H9 (cell line): ENCODE results near the gene ZNF608. TPM values are rescaled to one million over a fixed set of nuclear protein-coding genes. Genes with fewer than 3 reads are reported as not detected.

Experiments
- DNase-seq: peaks from one replicate; pipeline ENCODE4 v3.0.0-alpha.2; 2017
- H2AFZ ChIP-seq: one replicate; pipeline ENCODE4 v1.6.1; 2013; ENCODE audit warnings: mild to moderate bottlenecking, low read length, control low read depth, moderate library complexity
- H2AK5ac ChIP-seq: 2 replicates; pipeline ENCODE4 v1.6.1; 2013; ENCODE audit warnings: low read length, control low read depth, mixed read lengths; ENCODE audit not compliant: insufficient read length
- H2BK120ac ChIP-seq: one replicate; pipeline ENCODE4 v1.6.1; 2013; ENCODE audit warnings: low read depth, mild to moderate bottlenecking, low read length, control low read depth, inconsistent platforms; ENCODE audit not compliant: poor library complexity, severe bottlenecking
- H2BK12ac ChIP-seq: 2 replicates; pipeline ENCODE4 v1.6.1; 2013; ENCODE audit warnings: low read length, control low read depth, mixed read lengths, low read depth; ENCODE audit not compliant: insufficient read length
- H2BK15ac ChIP-seq: 2 replicates; pipeline ENCODE4 v1.6.1; 2013; ENCODE audit warnings: low read depth, low read length, control low read depth
- H2BK20ac ChIP-seq: one replicate; pipeline ENCODE4 v1.6.1; 2013; ENCODE audit warnings: low read depth, mild to moderate bottlenecking, low read length, control low read depth, inconsistent platforms; ENCODE audit not compliant: poor library complexity, severe bottlenecking
- H2BK5ac ChIP-seq: 2 replicates; pipeline ENCODE4 v1.6.1; 2013; ENCODE audit warnings: low read length, control low read depth, mixed read lengths; ENCODE audit not compliant: insufficient read length
- H3K14ac ChIP-seq: 2 replicates; pipeline ENCODE4 v1.6.1; 2013; ENCODE audit warnings: low read length, control low read depth; ENCODE audit not compliant: insufficient read depth
- H3K18ac ChIP-seq: 2 replicates; pipeline ENCODE4 v1.6.1; 2013; ENCODE audit warnings: low read depth, mild to moderate bottlenecking, mixed read lengths, low read length, control low read depth; ENCODE audit not compliant: insufficient read length
- H3K23ac ChIP-seq: 2 replicates; pipeline ENCODE4 v1.6.1; 2013; ENCODE audit warnings: low read length, control low read depth, mixed read lengths, low read depth; ENCODE audit not compliant: insufficient read length
- H3K23me2 ChIP-seq: 2 replicates; pipeline ENCODE4 v1.6.1; 2013; ENCODE audit warnings: low read depth, mild to moderate bottlenecking, mixed read lengths, low read length, control low read depth; ENCODE audit not compliant: insufficient read length, poor library complexity, severe bottlenecking
- H3K27ac ChIP-seq: 2 replicates; pipeline ENCODE4 v1.5.1; 2013; ENCODE audit warnings: low read length, control low read depth, mixed read lengths, low read depth; ENCODE audit not compliant: insufficient read length
- H3K27me3 ChIP-seq: 2 replicates; pipeline ENCODE4 v1.6.1; 2013; ENCODE audit warnings: low read length, control low read depth, inconsistent platforms; ENCODE audit not compliant: insufficient read depth
- H3K4ac ChIP-seq: 2 replicates; pipeline ENCODE4 v1.6.1; 2013; ENCODE audit warnings: low read depth, mild to moderate bottlenecking, control low read depth, inconsistent platforms, low read length, moderate library complexity
- H3K4me1 ChIP-seq: 2 replicates; pipeline ENCODE4 v1.6.1; 2013; ENCODE audit warnings: low read length, control low read depth, inconsistent platforms; ENCODE audit not compliant: insufficient read depth
- H3K4me2 ChIP-seq: 2 replicates; pipeline ENCODE4 v1.6.1; 2013; ENCODE audit warnings: low read length, control low read depth, mixed read lengths; ENCODE audit not compliant: insufficient read length, insufficient read depth
- H3K56ac ChIP-seq: 2 replicates; pipeline ENCODE4 v1.6.1; 2013; ENCODE audit warnings: low read depth, mild to moderate bottlenecking, mixed read lengths, low read length, control low read depth; ENCODE audit not compliant: insufficient read length
- H3K79me1 ChIP-seq: 2 replicates; pipeline ENCODE4 v1.6.1; 2013; ENCODE audit warnings: low read depth, mild to moderate bottlenecking, moderate library complexity, low read length, control low read depth, inconsistent platforms; ENCODE audit not compliant: insufficient read depth, poor library complexity, severe bottlenecking
- H3K79me2 ChIP-seq: 2 replicates; pipeline ENCODE4 v1.6.1; 2013; ENCODE audit warnings: low read length, control low read depth, inconsistent platforms; ENCODE audit not compliant: insufficient read depth
- H3K9ac ChIP-seq: 2 replicates; pipeline ENCODE4 v1.6.1; 2013; ENCODE audit warnings: low read length, control low read depth, mixed read lengths; ENCODE audit not compliant: insufficient read length; ENCODE audit errors: extremely low read depth
- H3K9me3 ChIP-seq: one replicate; pipeline ENCODE4 v1.6.1; 2013; ENCODE audit warnings: low read depth, low read length, inconsistent platforms; ENCODE audit not compliant: control insufficient read depth
- H3T11ph ChIP-seq: one replicate; pipeline ENCODE4 v1.6.1; 2013; ENCODE audit warnings: mild to moderate bottlenecking, low read length, control low read depth, inconsistent platforms
- H4K20me1 ChIP-seq: one replicate; pipeline ENCODE4 v1.6.1; 2013; ENCODE audit not compliant: control insufficient read depth, insufficient read length, insufficient read depth
- H4K5ac ChIP-seq: 2 replicates; pipeline ENCODE4 v1.6.1; 2013; ENCODE audit warnings: low read depth, mild to moderate bottlenecking, mixed read lengths, low read length, control low read depth; ENCODE audit not compliant: insufficient read length
- H4K8ac ChIP-seq: replicated peaks from 2 replicates; pipeline ENCODE4 v1.6.1; 2013; ENCODE audit warnings: low read length, control low read depth, mixed read lengths, low read depth; ENCODE audit not compliant: insufficient read length
- H4K91ac ChIP-seq: 2 replicates; pipeline ENCODE4 v1.6.1; 2013; ENCODE audit warnings: low read depth, mild to moderate bottlenecking, moderate library complexity, mixed read lengths, low read length, control low read depth; ENCODE audit not compliant: insufficient read length
- H3K27ac Mint-ChIP-seq, 3 experiments: 2 replicates in 2 of 3; 3 replicates in 1 of 3; pipeline ENCODE4 v1.8.0; 2020 to 2021; ENCODE audit warnings: mixed read lengths in 3 of 3, mild to moderate bottlenecking in 1 of 3, moderate library complexity in 1 of 3
- H3K27me3 Mint-ChIP-seq: 2 replicates; pipeline ENCODE4 v1.8.0; 2021; ENCODE audit warnings: low read depth, mild to moderate bottlenecking, moderate library complexity, mixed read lengths
- H3K36me3 Mint-ChIP-seq, 3 experiments: 2 replicates in 2 of 3; 3 replicates in 1 of 3; pipeline ENCODE4 v1.8.0; 2020 to 2021; ENCODE audit warnings: low read depth in 3 of 3, mixed read lengths in 3 of 3; ENCODE audit not compliant: insufficient read depth in 1 of 3
- H3K4me1 Mint-ChIP-seq, 2 experiments: 2 replicates each; pipeline ENCODE4 v1.8.0; 2020; ENCODE audit warnings: mixed read lengths in 2 of 2
- H3K4me3 Mint-ChIP-seq, 2 experiments: 2 replicates in 1 of 2; 3 replicates in 1 of 2; pipeline ENCODE4 v1.8.0; 2020 to 2021; ENCODE audit warnings: mild to moderate bottlenecking in 2 of 2, mixed read lengths in 2 of 2, moderate library complexity in 1 of 2
- H3K9me3 Mint-ChIP-seq, 2 experiments: 2 replicates in 1 of 2; 3 replicates in 1 of 2; pipeline ENCODE4 v1.8.0; 2020; ENCODE audit warnings: mild to moderate bottlenecking in 2 of 2, mixed read lengths in 2 of 2, moderate library complexity in 1 of 2
- WGBS: extraction: QIAGEN DNeasy Blood & Tissue Kit; methylation state at CpG from one replicate; pipeline ENCODE4 v1.1.7; 2013; ENCODE audit warnings: missing lambda C conversion rate, low lambda C conversion rate, mixed read lengths; ENCODE audit not compliant: insufficient read length; ENCODE audit errors: extremely low coverage; 5-methylcytosine and 5-hydroxymethylcytosine counted together
- total RNA-seq: library from RNA; stranded (reverse); gene quantifications from 2 replicates; pipeline ENCODE4 v1.2.1, GENCODE V29; 2021
- TF ChIP-seq, protein P1 (sequence below): fragments of 200-600 bp; sonication (generic); conservative IDR thresholded peaks from 3 replicates; pipeline ENCODE4 v1.8.0; 2021; ENCODE audit warnings: antibody characterized with exemption, mild to moderate bottlenecking

ZNF608 gene
- total RNA-seq, 1 experiment from 2014 or later = 67.0 TPM

DNA sequence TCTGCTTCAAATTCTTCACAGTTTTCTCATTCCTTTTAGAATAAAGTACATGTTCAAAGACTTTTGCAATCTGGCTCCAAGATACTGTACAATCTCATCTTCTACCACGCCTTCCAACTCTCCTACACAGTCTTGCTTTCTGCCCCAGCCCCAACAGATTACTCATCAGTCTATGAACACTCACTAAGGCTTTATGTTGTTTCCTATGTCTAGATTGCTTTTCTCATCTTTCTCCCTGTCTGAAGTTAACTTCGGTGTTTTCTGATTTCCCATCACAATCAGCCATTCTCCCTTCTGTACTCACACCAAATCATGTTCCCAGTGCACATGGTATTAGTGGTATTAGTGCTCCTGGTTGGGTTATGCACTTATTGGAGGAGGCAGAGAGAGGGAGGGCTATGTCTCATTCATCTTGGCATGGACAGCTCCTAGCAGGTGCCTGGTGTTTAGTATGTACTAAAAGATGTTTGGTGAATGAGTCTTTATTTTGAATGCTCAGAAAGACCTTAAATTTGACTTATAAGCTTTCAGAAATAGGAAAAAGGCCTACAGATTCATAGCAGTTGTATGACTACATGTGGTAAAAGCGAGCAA is 44.0 kb upstream of the ZNF608 start:
- Histone ChIP-seq H3K18ac (no peak overlapping the region), H3K14ac (no peak overlapping the region), H2BK20ac (no peak overlapping the region), H4K20me1 (no peaks in the 10 kb centered on the region), H3K23me2 (no peaks in the 10 kb centered on the region), H4K5ac (no peak overlapping the region), H4K8ac (no peak overlapping the region), H3K9ac (no peak overlapping the region), H3K27me3 (no peaks in the 10 kb centered on the region), H2BK15ac (no peak overlapping the region), H2AFZ (no peak overlapping the region), H2BK120ac (no peak overlapping the region), H2BK12ac (no peak overlapping the region), H3T11ph (no peak overlapping the region), H3K23ac (no peak overlapping the region), H4K91ac (no peak overlapping the region), H3K9me3 (no peaks in the 10 kb centered on the region), H3K4me1 (no peaks in the 10 kb centered on the region), H3K79me2 (no peaks in the 10 kb centered on the region), H3K4ac (no peak overlapping the region), H3K79me1 (no peaks in the 10 kb centered on the region), H3K27ac (no peak overlapping the region), H3K4me2 (no peak overlapping the region), H3K56ac (no peak overlapping the region), H2BK5ac (no peak overlapping the region), H2AK5ac (no peak overlapping the region)
- TF ChIP-seq, protein P1, sequence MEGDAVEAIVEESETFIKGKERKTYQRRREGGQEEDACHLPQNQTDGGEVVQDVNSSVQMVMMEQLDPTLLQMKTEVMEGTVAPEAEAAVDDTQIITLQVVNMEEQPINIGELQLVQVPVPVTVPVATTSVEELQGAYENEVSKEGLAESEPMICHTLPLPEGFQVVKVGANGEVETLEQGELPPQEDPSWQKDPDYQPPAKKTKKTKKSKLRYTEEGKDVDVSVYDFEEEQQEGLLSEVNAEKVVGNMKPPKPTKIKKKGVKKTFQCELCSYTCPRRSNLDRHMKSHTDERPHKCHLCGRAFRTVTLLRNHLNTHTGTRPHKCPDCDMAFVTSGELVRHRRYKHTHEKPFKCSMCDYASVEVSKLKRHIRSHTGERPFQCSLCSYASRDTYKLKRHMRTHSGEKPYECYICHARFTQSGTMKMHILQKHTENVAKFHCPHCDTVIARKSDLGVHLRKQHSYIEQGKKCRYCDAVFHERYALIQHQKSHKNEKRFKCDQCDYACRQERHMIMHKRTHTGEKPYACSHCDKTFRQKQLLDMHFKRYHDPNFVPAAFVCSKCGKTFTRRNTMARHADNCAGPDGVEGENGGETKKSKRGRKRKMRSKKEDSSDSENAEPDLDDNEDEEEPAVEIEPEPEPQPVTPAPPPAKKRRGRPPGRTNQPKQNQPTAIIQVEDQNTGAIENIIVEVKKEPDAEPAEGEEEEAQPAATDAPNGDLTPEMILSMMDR = no peak
- no peak for DNase-seq
- H3K4me1 Mint-ChIP-seq = peaks cover 0 to 1% of the 10 kb centered on the region in 2 experiments; a peak in 1 of 4 replicates
- no peak overlapping the region for H3K27ac Mint-ChIP-seq
- WGBS = no CpG with 5 or more reads among the region's 3 CpGs
- H3K4me3 Mint-ChIP-seq = no peak overlapping the region
- H3K9me3 Mint-ChIP-seq = no peaks in the 10 kb centered on the region
- no peaks in the 10 kb centered on the region for H3K36me3 Mint-ChIP-seq
- no peaks in the 10 kb centered on the region for H3K27me3 Mint-ChIP-seq
